Muscle of back (tissue), 11 donors: ENCODE measurements around the gene RAB11FIP4. TPM values are rescaled to one million over a fixed set of nuclear protein-coding genes. Genes with fewer than 3 reads are reported as not detected.
A peak's percentile ranks its signal among the peaks of the same experiment; 100 is the strongest.

Experiments
- DNase-seq, 3 donors: peaks; one replicate each; pipeline versions ENCODE4 v3.0.0 to v3.0.0-alpha.2; 2013
- polyA plus RNA-seq, 10 donors: library from polyadenylated mRNA; unstranded; fragments of 120-200 nt; gene quantifications; one replicate each; pipeline ENCODE4 v1.2.1, GENCODE V29; 2013; ENCODE audit not compliant: insufficient read length in 10 of 10

The RAB11FIP4 gene
- polyA plus RNA-seq, 10 donors: 0.39 to 1.7 (median 0.85) TPM

- DNase-seq: no peak
Observed at GRCh38 chr17:31541559-31541958, 150.1 kb downstream of the RAB11FIP4 start.

GRCh38 chr17:31544186-31544585 lies 152.7 kb downstream of the RAB11FIP4 start:
- no peak for DNase-seq

- DNase-seq: no peak
Observed at GRCh38 chr17:31546650-31547049, 155.2 kb downstream of the RAB11FIP4 start.

GRCh38 chr17:31548709-31549108 lies 157.2 kb downstream of the RAB11FIP4 start:
- no peak for DNase-seq

GRCh38 chr17:31549121-31549524 lies 157.6 kb downstream of the RAB11FIP4 start:
- DNase-seq: peak in 1 of 3 donors; percentile 36

GRCh38 chr17:31549525-31550388 lies 158.3 kb downstream of the RAB11FIP4 start:
- peak; percentile 92 to 96 (median 94) for DNase-seq

- no peak for DNase-seq
Observed at GRCh38 chr17:31550389-31551056, 159.0 kb downstream of the RAB11FIP4 start.

GRCh38 chr17:31552568-31552967 lies 161.1 kb downstream of the RAB11FIP4 start:
- DNase-seq: no peak

GRCh38 chr17:31553506-31553905 lies 162.0 kb downstream of the RAB11FIP4 start:
- no peak for DNase-seq

GRCh38 chr17:31554930-31555329 lies 163.5 kb downstream of the RAB11FIP4 start:
- DNase-seq: no peak

- DNase-seq: no peak
Observed at GRCh38 chr17:31556969-31557645, 165.6 kb downstream of the RAB11FIP4 start.

GRCh38 chr17:31558748-31559583 lies 167.5 kb downstream of the RAB11FIP4 start:
- DNase-seq: peak; percentile 78 to 95 (median 89)

- peak in 1 of 3 donors; percentile 73 for DNase-seq
Observed at GRCh38 chr17:31559584-31560501, 168.4 kb downstream of the RAB11FIP4 start.

- DNase-seq: peak in 1 of 3 donors; percentile 46
Observed at GRCh38 chr17:31560616-31561235, 169.3 kb downstream of the RAB11FIP4 start.

GRCh38 chr17:31561469-31562375 lies 170.2 kb downstream of the RAB11FIP4 start:
- peak in 1 of 3 donors; percentile 40 for DNase-seq

GRCh38 chr17:31562376-31562840 lies 170.9 kb downstream of the RAB11FIP4 start:
- no peak for DNase-seq

GRCh38 chr17:31564291-31564690 lies 172.8 kb downstream of the RAB11FIP4 start:
- DNase-seq: peak in 1 of 3 donors; percentile 18

- peak in 1 of 3 donors; percentile 56 for DNase-seq
Observed at GRCh38 chr17:31564883-31565301, 173.4 kb downstream of the RAB11FIP4 start.
